ENCODE measurements around the gene NUP98. TPM values are rescaled to one million over a fixed set of nuclear protein-coding genes. Genes with fewer than 3 reads are reported as not detected.

Gene NUP98
- total RNA-seq, 1 experiment from 2014 or later = 82.4 TPM

DNA sequence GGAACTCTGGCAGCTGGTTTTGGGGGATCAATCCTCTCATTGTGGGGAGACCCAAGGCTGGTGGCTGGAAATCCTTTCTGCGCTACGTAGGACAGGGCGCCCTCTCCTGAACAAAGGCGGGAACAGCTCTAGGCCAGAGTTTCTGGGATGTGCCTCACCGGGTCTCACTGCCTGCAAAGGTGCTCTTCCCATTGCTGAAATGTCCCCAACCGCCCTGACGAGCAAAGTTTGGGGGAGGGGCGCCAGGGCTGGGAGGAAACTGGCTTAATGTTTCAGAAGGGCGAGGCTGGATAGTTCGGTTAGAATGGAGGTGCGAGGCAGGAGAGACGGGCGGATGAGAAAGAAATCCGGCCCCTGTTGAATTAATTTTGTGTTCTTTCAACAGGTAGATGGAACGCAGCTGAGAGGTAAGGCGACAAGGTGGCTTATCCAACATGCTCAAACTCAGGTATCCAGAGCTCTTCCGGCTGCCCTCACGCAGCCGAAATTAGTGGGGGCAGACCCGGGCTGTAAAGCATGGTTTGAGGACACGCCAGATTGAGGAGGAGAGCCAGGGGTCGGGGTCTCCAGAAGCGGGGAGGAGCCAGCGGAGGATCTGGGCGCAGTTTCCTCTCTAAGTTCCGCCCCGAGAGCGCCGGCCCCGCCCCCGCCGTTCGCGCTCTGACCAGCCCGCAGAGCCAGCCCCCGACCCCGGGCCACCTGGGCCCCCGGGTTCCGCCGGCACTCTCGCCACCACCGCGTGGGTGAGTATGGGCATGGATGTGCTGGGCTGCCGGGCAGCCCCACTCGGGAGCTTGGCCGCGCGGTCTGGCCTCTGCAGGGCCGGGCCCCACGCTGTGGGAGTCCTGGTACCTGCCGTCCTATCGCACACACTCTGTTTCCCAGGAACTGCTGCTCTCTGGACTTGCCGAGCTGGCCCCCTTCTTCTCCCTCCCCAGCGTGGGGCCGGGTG lies 10.8 kb upstream of the NUP98 start, which contains the start of gene PGAP2:
Gene PGAP2, plus strand, starts transcription at position 652 of the 952 bp plus-strand sequence. CDS start 2,700 bp downstream, outside the sequence.
- H3K9me3 ChIP-seq (ENCODE audit: low read depth, low read length, poor library complexity, severe bottlenecking) = no peaks in the 10 kb centered on the region
- DNase-seq (ENCODE audit: low spot score) = peak; percentile 72
- CTCF ChIA-PET = interaction anchor here (0.6 to 1.6 kb wide), 3 partner anchors 10 to 113 kb away, joined by 3 to 5 read pairs (median 3); partner anchors contain the start of gene NUP98
- TF ChIP-seq EZH2 (IDR thresholded peaks at IDR 0.05; ENCODE audit: borderline replicate concordance, low read depth, low read length, poor library complexity, severe bottlenecking) = no peak
- TF ChIP-seq, protein P1, sequence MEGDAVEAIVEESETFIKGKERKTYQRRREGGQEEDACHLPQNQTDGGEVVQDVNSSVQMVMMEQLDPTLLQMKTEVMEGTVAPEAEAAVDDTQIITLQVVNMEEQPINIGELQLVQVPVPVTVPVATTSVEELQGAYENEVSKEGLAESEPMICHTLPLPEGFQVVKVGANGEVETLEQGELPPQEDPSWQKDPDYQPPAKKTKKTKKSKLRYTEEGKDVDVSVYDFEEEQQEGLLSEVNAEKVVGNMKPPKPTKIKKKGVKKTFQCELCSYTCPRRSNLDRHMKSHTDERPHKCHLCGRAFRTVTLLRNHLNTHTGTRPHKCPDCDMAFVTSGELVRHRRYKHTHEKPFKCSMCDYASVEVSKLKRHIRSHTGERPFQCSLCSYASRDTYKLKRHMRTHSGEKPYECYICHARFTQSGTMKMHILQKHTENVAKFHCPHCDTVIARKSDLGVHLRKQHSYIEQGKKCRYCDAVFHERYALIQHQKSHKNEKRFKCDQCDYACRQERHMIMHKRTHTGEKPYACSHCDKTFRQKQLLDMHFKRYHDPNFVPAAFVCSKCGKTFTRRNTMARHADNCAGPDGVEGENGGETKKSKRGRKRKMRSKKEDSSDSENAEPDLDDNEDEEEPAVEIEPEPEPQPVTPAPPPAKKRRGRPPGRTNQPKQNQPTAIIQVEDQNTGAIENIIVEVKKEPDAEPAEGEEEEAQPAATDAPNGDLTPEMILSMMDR (conservative IDR thresholded peaks at IDR 0.05; ENCODE audit: low read depth, low read length) = peak; percentile 82
- intact Hi-C loops (cut with micrococcal nuclease; ENCODE audit: unreplicated experiment) = no loop called here
- POLR2A ChIA-PET (ENCODE audit: low non-redundant PET) = no interaction called here
- no peaks in the 10 kb centered on the region for H3K27me3 ChIP-seq (replicated peaks; ENCODE audit: insufficient read depth, low read depth, low read length, poor library complexity)
- no peaks in the 10 kb centered on the region for H3K36me3 ChIP-seq (ENCODE audit: insufficient read depth, low read length, poor library complexity, severe bottlenecking)
- BruUV-seq (replicated peaks) = no TSS peak
- H3K4me1 ChIP-seq (ENCODE audit: insufficient read depth, low read length, poor library complexity, severe bottlenecking) = peaks cover 5% of the 10 kb centered on the region
- peak within 1 kb of the TSS; percentile 71 for H3K4me3 ChIP-seq (ENCODE audit: low read depth, low read length, poor library complexity, severe bottlenecking)
- peak within 1 kb of the TSS; percentile 32 for H3K27ac ChIP-seq (ENCODE audit: low read depth, low read length, poor library complexity, severe bottlenecking)

DNA sequence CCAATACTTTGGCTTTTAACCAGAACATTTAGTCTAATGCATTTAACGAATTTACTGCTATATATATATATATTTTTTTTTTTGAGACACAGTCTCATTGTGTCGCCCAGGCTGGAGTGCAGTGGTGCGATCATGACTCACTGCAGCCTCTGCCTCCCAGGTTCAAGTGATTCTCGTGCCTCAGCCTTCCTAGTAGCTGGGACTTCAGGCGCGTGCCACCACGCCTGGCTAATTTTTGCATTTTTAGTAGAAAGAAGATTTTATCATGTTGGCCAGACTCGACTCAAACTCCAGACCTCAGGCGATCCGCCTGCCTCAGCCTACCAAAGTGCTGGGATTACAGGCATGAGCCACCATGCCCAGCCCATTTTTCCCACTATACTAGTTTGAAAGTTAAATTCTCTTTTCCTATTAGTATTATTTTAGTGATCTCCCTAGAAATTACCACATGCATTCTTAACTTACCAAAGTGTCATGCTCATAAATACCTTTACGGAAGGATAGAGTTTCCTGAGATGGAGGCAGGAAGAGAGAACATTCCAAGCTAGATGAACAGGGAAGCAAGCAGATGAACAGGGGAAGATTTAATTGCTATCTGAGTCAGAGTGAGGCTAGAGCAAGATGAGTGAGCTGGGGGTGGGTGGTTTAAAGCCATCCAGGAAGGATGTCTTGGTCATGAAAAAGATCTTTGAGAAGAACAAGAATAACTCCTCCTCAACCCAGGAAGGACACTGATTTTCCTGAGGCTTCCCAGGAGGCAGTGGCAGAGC lies 6.6 kb upstream of the NUP98 start:
- DNase-seq (ENCODE audit: low spot score) = no peak

More for the DNA sequence above, 6.6 kb upstream of the NUP98 start:
- no TSS peak for BruUV-seq (replicated peaks)
- no peak overlapping the region for H3K4me3 ChIP-seq (ENCODE audit: low read depth, low read length, poor library complexity, severe bottlenecking)
- H3K9me3 ChIP-seq (ENCODE audit: low read depth, low read length, poor library complexity, severe bottlenecking) = no peaks in the 10 kb centered on the region
- CTCF ChIA-PET = interaction anchor here (1.0 kb wide), 1 partner anchor 45 kb away, joined by 3 read pairs; no protein-coding TSS in a partner anchor
- intact Hi-C loops (cut with micrococcal nuclease; ENCODE audit: unreplicated experiment) = no loop called here
- H3K27ac ChIP-seq (ENCODE audit: low read depth, low read length, poor library complexity, severe bottlenecking) = no peak overlapping the region
- no peak for TF ChIP-seq EZH2 (IDR thresholded peaks at IDR 0.05; ENCODE audit: borderline replicate concordance, low read depth, low read length, poor library complexity, severe bottlenecking)
- TF ChIP-seq, protein P1 (conservative IDR thresholded peaks at IDR 0.05; ENCODE audit: low read depth, low read length) = no peak
- no peaks in the 10 kb centered on the region for H3K27me3 ChIP-seq (replicated peaks; ENCODE audit: insufficient read depth, low read depth, low read length, poor library complexity)
- H3K4me1 ChIP-seq (ENCODE audit: insufficient read depth, low read length, poor library complexity, severe bottlenecking) = peaks cover 4% of the 10 kb centered on the region
- H3K36me3 ChIP-seq (ENCODE audit: insufficient read depth, low read length, poor library complexity, severe bottlenecking) = no peaks in the 10 kb centered on the region
- POLR2A ChIA-PET (ENCODE audit: low non-redundant PET) = no interaction called here

Measured in A673 (cell line).